Measurements from ENCODE around the gene PLB1.

DNA sequence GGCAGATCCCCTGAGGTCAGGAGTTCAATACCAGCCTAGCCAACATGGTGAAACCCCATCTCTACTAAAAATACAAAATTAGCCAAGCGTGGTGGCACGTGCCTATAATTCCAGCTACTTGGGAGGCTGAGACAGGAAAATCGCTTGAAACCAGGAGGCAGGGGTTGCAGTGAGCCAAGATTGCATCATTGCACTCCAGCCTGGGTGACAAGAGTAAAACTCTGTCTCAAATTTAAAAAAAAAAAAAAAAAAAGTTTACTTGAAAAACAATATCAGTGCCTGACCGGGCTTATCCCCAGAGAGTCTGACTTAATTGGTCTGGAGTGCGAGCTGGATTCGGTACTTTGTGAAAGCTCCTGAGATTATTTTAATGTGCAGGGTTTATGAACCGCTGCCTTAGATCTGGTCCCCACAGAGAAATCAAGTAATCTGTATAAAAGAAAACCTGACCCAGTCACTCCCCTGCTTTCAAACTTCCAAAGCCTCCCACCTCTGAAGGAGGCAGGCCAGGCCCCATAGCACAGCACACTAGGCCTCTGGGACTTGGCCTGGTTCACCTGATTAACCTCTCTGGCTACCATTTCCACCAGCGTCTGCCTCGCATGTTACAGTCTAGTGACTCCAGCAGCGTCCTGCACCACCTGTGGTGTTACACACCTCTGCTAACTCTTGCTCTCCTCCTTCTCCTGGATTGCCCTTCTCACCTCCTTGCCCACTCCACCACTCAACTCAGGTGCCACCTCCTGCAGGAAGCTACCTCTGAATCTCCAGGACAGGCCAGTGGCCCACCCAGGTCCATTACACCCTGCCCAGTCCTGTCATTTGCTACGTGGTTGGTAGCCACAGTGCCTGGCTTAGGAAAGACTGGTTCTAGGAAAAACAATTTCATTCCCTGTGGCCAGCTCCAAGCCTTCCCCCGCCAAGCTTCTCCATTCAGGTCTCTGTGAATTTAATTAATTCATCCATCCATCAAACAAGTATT lies 141.5 kb downstream of the PLB1 start:
- TF ChIP-seq, protein P1, sequence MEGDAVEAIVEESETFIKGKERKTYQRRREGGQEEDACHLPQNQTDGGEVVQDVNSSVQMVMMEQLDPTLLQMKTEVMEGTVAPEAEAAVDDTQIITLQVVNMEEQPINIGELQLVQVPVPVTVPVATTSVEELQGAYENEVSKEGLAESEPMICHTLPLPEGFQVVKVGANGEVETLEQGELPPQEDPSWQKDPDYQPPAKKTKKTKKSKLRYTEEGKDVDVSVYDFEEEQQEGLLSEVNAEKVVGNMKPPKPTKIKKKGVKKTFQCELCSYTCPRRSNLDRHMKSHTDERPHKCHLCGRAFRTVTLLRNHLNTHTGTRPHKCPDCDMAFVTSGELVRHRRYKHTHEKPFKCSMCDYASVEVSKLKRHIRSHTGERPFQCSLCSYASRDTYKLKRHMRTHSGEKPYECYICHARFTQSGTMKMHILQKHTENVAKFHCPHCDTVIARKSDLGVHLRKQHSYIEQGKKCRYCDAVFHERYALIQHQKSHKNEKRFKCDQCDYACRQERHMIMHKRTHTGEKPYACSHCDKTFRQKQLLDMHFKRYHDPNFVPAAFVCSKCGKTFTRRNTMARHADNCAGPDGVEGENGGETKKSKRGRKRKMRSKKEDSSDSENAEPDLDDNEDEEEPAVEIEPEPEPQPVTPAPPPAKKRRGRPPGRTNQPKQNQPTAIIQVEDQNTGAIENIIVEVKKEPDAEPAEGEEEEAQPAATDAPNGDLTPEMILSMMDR (IDR thresholded peaks at IDR 0.05; ENCODE audit: poor library complexity, severe bottlenecking), result no peak
- TF ChIP-seq EZH2 (IDR thresholded peaks at IDR 0.05; ENCODE audit: borderline replicate concordance, insufficient read depth, low read length, poor library complexity, severe bottlenecking) (no peak), SMC3 (conservative IDR thresholded peaks at IDR 0.05; ENCODE audit: poor library complexity) (no peak), EP300 (conservative IDR thresholded peaks at IDR 0.05; ENCODE audit: poor library complexity, severe bottlenecking) (no peak), POLR2AphosphoS5 (IDR thresholded peaks at IDR 0.05) (no peak)
- TF ChIP-seq, protein P2, sequence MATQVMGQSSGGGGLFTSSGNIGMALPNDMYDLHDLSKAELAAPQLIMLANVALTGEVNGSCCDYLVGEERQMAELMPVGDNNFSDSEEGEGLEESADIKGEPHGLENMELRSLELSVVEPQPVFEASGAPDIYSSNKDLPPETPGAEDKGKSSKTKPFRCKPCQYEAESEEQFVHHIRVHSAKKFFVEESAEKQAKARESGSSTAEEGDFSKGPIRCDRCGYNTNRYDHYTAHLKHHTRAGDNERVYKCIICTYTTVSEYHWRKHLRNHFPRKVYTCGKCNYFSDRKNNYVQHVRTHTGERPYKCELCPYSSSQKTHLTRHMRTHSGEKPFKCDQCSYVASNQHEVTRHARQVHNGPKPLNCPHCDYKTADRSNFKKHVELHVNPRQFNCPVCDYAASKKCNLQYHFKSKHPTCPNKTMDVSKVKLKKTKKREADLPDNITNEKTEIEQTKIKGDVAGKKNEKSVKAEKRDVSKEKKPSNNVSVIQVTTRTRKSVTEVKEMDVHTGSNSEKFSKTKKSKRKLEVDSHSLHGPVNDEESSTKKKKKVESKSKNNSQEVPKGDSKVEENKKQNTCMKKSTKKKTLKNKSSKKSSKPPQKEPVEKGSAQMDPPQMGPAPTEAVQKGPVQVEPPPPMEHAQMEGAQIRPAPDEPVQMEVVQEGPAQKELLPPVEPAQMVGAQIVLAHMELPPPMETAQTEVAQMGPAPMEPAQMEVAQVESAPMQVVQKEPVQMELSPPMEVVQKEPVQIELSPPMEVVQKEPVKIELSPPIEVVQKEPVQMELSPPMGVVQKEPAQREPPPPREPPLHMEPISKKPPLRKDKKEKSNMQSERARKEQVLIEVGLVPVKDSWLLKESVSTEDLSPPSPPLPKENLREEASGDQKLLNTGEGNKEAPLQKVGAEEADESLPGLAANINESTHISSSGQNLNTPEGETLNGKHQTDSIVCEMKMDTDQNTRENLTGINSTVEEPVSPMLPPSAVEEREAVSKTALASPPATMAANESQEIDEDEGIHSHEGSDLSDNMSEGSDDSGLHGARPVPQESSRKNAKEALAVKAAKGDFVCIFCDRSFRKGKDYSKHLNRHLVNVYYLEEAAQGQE (IDR thresholded peaks at IDR 0.05; ENCODE audit: borderline replicate concordance), result no peak

All from neural cell (in vitro differentiated cells).